CD4-positive, alpha-beta T cell (primary cell): ENCODE data around the gene SFMBT2. TPM values are rescaled to one million over a fixed set of nuclear protein-coding genes. Genes with fewer than 3 reads are reported as not detected.

Experiments
- ATAC-seq: fragments of 200-7000 bp; cut with Tn5 transposase; one replicate; pipeline ENCODE4 v1.10.0; 2022; ENCODE audit warnings: mild to moderate bottlenecking; ENCODE audit not compliant: poor library complexity
- CTCF ChIA-PET: fragments of 350-600 bp; sonication (Branson Sonifier 250); formaldehyde crosslinking; loops from one replicate; lab custom pipeline; 2021; ENCODE audit warnings: antibody characterized with exemption, inconsistent platforms; lab: Charles Lee
- POLR2A ChIA-PET: fragments of 350-600 bp; sonication (Branson Sonifier 250); formaldehyde crosslinking; loops from one replicate; lab custom pipeline; 2021; ENCODE audit warnings: antibody characterized with exemption, inconsistent platforms; lab: Charles Lee
- DNase-seq, 14 experiments: peaks; one replicate each; pipeline ENCODE4 v3.0.0-alpha.2; 2013 to 2020; ENCODE audit warnings: mixed read lengths in 2 of 14
- H3K27ac ChIP-seq, 2 donors: one replicate each; pipeline versions ENCODE4 v1.5.1 to v1.7.0; 2013; ENCODE audit warnings: low read length in 2 of 2, low read depth in 1 of 2, mild to moderate bottlenecking in 1 of 2
- H3K27me3 ChIP-seq, 2 experiments: 1 replicate in 1 of 2; 2 replicates in 1 of 2; pipeline versions ENCODE4 v1.6.1 to v1.7.0; 2013; ENCODE audit warnings: low read length in 2 of 2, control low read depth in 1 of 2, mild to moderate bottlenecking in 1 of 2, moderate library complexity in 1 of 2; ENCODE audit not compliant: insufficient read depth in 2 of 2, control insufficient read depth in 1 of 2
- H3K36me3 ChIP-seq: one replicate; pipeline ENCODE4 v1.6.1; 2013; ENCODE audit warnings: low read length, control low read depth; ENCODE audit not compliant: insufficient read depth
- H3K4me1 ChIP-seq: one replicate; pipeline ENCODE4 v1.6.1; 2013; ENCODE audit warnings: low read length, control low read depth; ENCODE audit not compliant: insufficient read depth
- H3K4me3 ChIP-seq: one replicate; pipeline ENCODE4 v1.5.1; 2013; ENCODE audit warnings: mild to moderate bottlenecking, low read length, moderate library complexity
- H3K9me3 ChIP-seq, 2 experiments: 1 replicate in 1 of 2; 2 replicates in 1 of 2; pipeline versions ENCODE4 v1.6.1 to v1.7.0; 2013; ENCODE audit warnings: low read length in 2 of 2, mild to moderate bottlenecking in 2 of 2, control low read depth in 1 of 2, moderate library complexity in 1 of 2; ENCODE audit not compliant: control insufficient read depth in 1 of 2, insufficient read depth in 1 of 2
- H3K27ac Mint-ChIP-seq: one replicate; pipeline ENCODE4 v1.8.0; 2020; ENCODE audit warnings: mixed read lengths
- H3K27me3 Mint-ChIP-seq: one replicate; pipeline ENCODE4 v1.8.0; 2021; ENCODE audit warnings: mixed read lengths
- H3K36me3 Mint-ChIP-seq: one replicate; pipeline ENCODE4 v1.8.0; 2021; ENCODE audit warnings: low read depth, mixed read lengths
- H3K4me1 Mint-ChIP-seq: one replicate; pipeline ENCODE4 v1.8.0; 2021; ENCODE audit warnings: low read depth, mixed read lengths
- H3K4me3 Mint-ChIP-seq: one replicate; pipeline ENCODE4 v1.8.0; 2020; ENCODE audit warnings: mild to moderate bottlenecking, mixed read lengths
- H3K9me3 Mint-ChIP-seq: one replicate; pipeline ENCODE4 v1.8.0; 2020; ENCODE audit warnings: mixed read lengths
- CTCF ChIP-seq: fragments of 200-600 bp; IDR thresholded peaks from one replicate; pipeline ENCODE4 v1.8.0; 2022; ENCODE audit warnings: antibody characterized with exemption, mild to moderate bottlenecking
- intact Hi-C, 2 experiments: fragments of 100-400 bp; cut with DNase I in 1 of 2; cut with micrococcal nuclease in 1 of 2; formaldehyde crosslinking; loops; one replicate each; pipeline versions ENCODE4 v1.15.1 to v1.9.0; 2023 to 2025; cut with DNase I, micrococcal nuclease
- total RNA-seq, 174 experiments: library from RNA in 2 of 174; stranded (reverse) in 2 of 174; gene quantifications; one replicate each; pipeline ENCODE4 v1.2.3 and lab custom pipeline; 2021 to 2026

The SFMBT2 gene
- total RNA-seq, 2 experiments from 2014 or later, result 41.0 to 42.0 TPM

DNA sequence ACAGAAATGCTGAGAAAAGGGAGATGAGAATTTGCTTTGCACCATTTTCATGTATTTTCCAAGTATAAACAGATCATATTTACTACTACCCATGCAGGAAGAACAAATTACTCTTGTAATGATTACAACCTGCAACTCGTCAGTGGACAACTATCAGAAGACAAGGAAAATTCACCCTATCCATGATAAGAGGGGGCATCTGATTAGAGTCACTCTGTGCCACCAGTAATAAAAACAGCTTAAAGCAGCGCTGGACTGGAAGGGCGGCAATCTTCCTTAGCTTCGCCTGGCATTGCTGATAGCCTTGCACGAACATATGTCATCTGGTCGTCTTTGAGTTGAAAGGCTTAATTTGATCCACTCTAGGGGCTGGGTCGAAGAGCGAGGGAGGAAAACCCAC is 162.7 kb downstream of the SFMBT2 start:
- Histone ChIP-seq H3K9me3 (no peaks in the 10 kb centered on the region), H3K27ac (no peak overlapping the region), H3K4me3 (no peak overlapping the region), H3K36me3 (peaks cover 19% of the 10 kb centered on the region), H3K27me3 (no peaks in the 10 kb centered on the region), H3K4me1 (peaks cover 11% of the 10 kb centered on the region)
- peaks cover 79% of the 10 kb centered on the region for H3K36me3 Mint-ChIP-seq
- DNase-seq (no peak), ATAC-seq (no peak)
- no peaks in the 10 kb centered on the region for H3K27me3 Mint-ChIP-seq
- POLR2A ChIA-PET, result no interaction called here
- H3K4me3 Mint-ChIP-seq, result no peak overlapping the region
- H3K27ac Mint-ChIP-seq, result no peak overlapping the region
- no peak for TF ChIP-seq CTCF
- no peaks in the 10 kb centered on the region for H3K9me3 Mint-ChIP-seq
- intact Hi-C loops, result no loop called here
- CTCF ChIA-PET, result no interaction called here
- peaks cover 30% of the 10 kb centered on the region for H3K4me1 Mint-ChIP-seq

- H3K27ac Mint-ChIP-seq, result no peak overlapping the region
- intact Hi-C loops, result no loop called here
- ATAC-seq (no peak), DNase-seq (no peak)
- TF ChIP-seq CTCF, result no peak
- ChIA-PET POLR2A (no interaction called here), CTCF (no interaction called here)
- no peaks in the 10 kb centered on the region for H3K27me3 Mint-ChIP-seq
- no peak overlapping the region for H3K4me3 ChIP-seq
- H3K4me1 Mint-ChIP-seq, result peaks cover 29% of the 10 kb centered on the region
- H3K9me3 Mint-ChIP-seq, result no peaks in the 10 kb centered on the region
- H3K4me3 Mint-ChIP-seq, result no peak overlapping the region
- H3K36me3 Mint-ChIP-seq, result peaks cover 86% of the 10 kb centered on the region
- H3K27ac ChIP-seq, result no peak overlapping the region
- peaks cover 8% of the 10 kb centered on the region for H3K4me1 ChIP-seq
- H3K27me3 ChIP-seq, result no peaks in the 10 kb centered on the region
- H3K36me3 ChIP-seq, result peaks cover 33% of the 10 kb centered on the region
- H3K9me3 ChIP-seq, result no peaks in the 10 kb centered on the region
Observed at GRCh38 chr10:7245505-7245904, 165.3 kb downstream of the SFMBT2 start.

- Mint-ChIP-seq H3K4me3 (peak overlapping the region; percentile 60), H3K4me1 (peaks cover 45% of the 10 kb centered on the region), H3K36me3 (peaks cover 88% of the 10 kb centered on the region), H3K27ac (peak overlapping the region; percentile 83), H3K9me3 (no peaks in the 10 kb centered on the region), H3K27me3 (no peaks in the 10 kb centered on the region)
- ChIA-PET POLR2A (interaction anchor here (0.9 kb wide), 1 partner anchor 15 kb away, joined by 4 read pairs; no protein-coding TSS in a partner anchor), CTCF (no interaction called here)
- DNase-seq (peak in 2 of 14 experiments; percentile 15 to 37), ATAC-seq (peak; percentile 77)
- H3K27me3 ChIP-seq, result no peaks in the 10 kb centered on the region
- H3K27ac ChIP-seq, result no peak overlapping the region
- TF ChIP-seq CTCF, result no peak
- no peaks in the 10 kb centered on the region for H3K9me3 ChIP-seq
- intact Hi-C loops, result no loop called here
- H3K4me3 ChIP-seq, result no peak overlapping the region
- peaks cover 8% of the 10 kb centered on the region for H3K4me1 ChIP-seq
- H3K36me3 ChIP-seq, result peaks cover 35% of the 10 kb centered on the region
Observed at GRCh38 chr10:7243873-7244272, 167.0 kb downstream of the SFMBT2 start.
